Glutamatergic neuron (in vitro differentiated cells): ENCODE measurements around the gene PRSS1. TPM values are rescaled to one million over a fixed set of nuclear protein-coding genes. Genes with fewer than 3 reads are reported as not detected.

Experiments
- DNase-seq: peaks from one replicate; pipeline ENCODE4 v3.0.0; 2022
- H3K27ac Mint-ChIP-seq: one replicate; pipeline ENCODE4 v1.8.0; 2020; ENCODE audit warnings: mild to moderate bottlenecking, mixed read lengths, inconsistent platforms; ENCODE audit not compliant: unreplicated experiment
- H3K27me3 Mint-ChIP-seq: one replicate; pipeline ENCODE4 v1.8.0; 2020; ENCODE audit warnings: mild to moderate bottlenecking, moderate library complexity, mixed read lengths, inconsistent platforms; ENCODE audit not compliant: unreplicated experiment
- H3K36me3 Mint-ChIP-seq: one replicate; pipeline ENCODE4 v1.8.0; 2020; ENCODE audit warnings: mild to moderate bottlenecking, mixed read lengths, inconsistent platforms; ENCODE audit not compliant: unreplicated experiment
- H3K4me1 Mint-ChIP-seq: one replicate; pipeline ENCODE4 v1.8.0; 2020; ENCODE audit warnings: mild to moderate bottlenecking, low read depth, mixed read lengths, inconsistent platforms; ENCODE audit not compliant: unreplicated experiment
- H3K4me3 Mint-ChIP-seq: one replicate; pipeline ENCODE4 v1.8.0; 2020; ENCODE audit warnings: mild to moderate bottlenecking, mixed read lengths, inconsistent platforms; ENCODE audit not compliant: unreplicated experiment
- H3K9me3 Mint-ChIP-seq: one replicate; pipeline ENCODE4 v1.8.0; 2020; ENCODE audit warnings: mild to moderate bottlenecking, moderate library complexity, mixed read lengths, inconsistent platforms; ENCODE audit not compliant: unreplicated experiment
- total RNA-seq: library from RNA; stranded (reverse); fragmentation: NEBNext Ultra II Directional; extraction: Animal tissue kit (Norgen Biotek cat#: 25700); gene quantifications from one replicate; pipeline ENCODE4 v1.2.1, GENCODE V29; 2021; ENCODE audit not compliant: unreplicated experiment
- TF ChIP-seq, protein P1 (sequence below): fragments of 200-600 bp; sonication (generic); IDR thresholded peaks from one replicate; pipeline ENCODE4 v1.5.0; 2021; ENCODE audit not compliant: partially characterized antibody, unreplicated experiment

Gene PRSS1
- total RNA-seq, 1 donor from 2014 or later, result not detected

DNA sequence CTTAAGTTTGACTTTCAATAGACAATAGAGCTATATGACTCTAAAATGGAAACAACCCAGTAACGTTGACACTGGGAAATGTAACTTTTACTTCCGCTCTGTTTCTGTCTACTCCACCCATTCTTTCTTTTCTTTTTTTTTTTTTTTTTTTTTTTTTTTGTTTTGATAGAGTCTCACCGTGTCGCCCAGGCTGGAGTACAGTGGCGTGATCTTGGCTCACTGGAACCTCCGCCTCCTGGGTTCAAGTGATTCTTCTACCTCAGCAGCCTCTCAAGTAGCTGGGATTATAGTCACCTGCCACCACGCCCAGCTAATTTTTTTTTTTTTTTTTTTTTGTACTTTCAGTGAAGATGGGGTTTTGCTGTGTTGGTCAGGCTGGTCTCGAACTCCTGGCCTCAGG is 35.4 kb downstream of the PRSS1 start:
- Mint-ChIP-seq H3K27ac (no peak overlapping the region), H3K36me3 (no peaks in the 10 kb centered on the region), H3K27me3 (no peaks in the 10 kb centered on the region), H3K9me3 (no peaks in the 10 kb centered on the region), H3K4me3 (no peak overlapping the region), H3K4me1 (no peaks in the 10 kb centered on the region)
- no peak for DNase-seq
- TF ChIP-seq, protein P1, sequence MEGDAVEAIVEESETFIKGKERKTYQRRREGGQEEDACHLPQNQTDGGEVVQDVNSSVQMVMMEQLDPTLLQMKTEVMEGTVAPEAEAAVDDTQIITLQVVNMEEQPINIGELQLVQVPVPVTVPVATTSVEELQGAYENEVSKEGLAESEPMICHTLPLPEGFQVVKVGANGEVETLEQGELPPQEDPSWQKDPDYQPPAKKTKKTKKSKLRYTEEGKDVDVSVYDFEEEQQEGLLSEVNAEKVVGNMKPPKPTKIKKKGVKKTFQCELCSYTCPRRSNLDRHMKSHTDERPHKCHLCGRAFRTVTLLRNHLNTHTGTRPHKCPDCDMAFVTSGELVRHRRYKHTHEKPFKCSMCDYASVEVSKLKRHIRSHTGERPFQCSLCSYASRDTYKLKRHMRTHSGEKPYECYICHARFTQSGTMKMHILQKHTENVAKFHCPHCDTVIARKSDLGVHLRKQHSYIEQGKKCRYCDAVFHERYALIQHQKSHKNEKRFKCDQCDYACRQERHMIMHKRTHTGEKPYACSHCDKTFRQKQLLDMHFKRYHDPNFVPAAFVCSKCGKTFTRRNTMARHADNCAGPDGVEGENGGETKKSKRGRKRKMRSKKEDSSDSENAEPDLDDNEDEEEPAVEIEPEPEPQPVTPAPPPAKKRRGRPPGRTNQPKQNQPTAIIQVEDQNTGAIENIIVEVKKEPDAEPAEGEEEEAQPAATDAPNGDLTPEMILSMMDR, result no peak

- H3K36me3 Mint-ChIP-seq, result no peaks in the 10 kb centered on the region
- peaks cover 2% of the 10 kb centered on the region for H3K9me3 Mint-ChIP-seq
- DNase-seq, result no peak
- H3K4me3 Mint-ChIP-seq, result no peak overlapping the region
- no peak overlapping the region for H3K27ac Mint-ChIP-seq
- no peaks in the 10 kb centered on the region for H3K27me3 Mint-ChIP-seq
- H3K4me1 Mint-ChIP-seq, result no peaks in the 10 kb centered on the region
- TF ChIP-seq, protein P1, result no peak
Observed at GRCh38 chr7:142785841-142786250, 36.6 kb downstream of the PRSS1 start.

DNA sequence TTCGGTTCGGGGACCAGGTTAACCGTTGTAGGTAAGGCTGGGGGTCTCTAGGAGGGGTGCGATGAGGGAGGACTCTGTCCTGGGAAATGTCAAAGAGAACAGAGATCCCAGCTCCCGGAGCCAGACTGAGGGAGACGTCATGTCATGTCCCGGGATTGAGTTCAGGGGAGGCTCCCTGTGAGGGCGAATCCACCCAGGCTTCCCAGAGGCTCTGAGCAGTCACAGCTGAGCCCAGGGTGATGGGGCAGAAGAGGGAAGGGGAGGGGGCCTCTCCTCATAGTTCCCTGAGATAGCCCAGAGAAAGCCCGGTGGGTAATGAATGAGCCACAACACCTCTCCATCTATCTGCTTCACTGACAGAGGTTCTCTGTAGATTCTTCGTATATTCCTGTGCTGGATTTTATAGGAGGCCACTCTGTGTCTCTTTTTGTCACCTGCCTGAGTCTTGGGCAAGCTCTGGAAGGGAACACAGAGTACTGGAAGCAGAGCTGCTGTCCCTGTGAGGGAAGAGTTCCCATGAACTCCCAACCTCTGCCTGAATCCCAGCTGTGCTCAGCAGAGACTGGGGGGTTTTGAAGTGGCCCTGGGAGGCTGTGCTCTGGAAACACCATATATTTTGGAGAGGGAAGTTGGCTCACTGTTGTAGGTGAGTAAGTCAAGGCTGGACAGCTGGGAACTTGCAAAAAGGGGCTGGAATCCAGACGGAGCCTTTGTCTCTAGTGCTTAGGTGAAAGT is 37.9 kb downstream of the PRSS1 start:
- DNase-seq, result no peak
- Mint-ChIP-seq H3K27ac (no peak overlapping the region), H3K4me3 (no peak overlapping the region), H3K36me3 (no peaks in the 10 kb centered on the region), H3K27me3 (no peaks in the 10 kb centered on the region), H3K9me3 (peaks cover 2% of the 10 kb centered on the region), H3K4me1 (no peaks in the 10 kb centered on the region)
- TF ChIP-seq, protein P1, result no peak

GRCh38 chr7:142787783-142788182 is 38.5 kb downstream of the PRSS1 start:
- TF ChIP-seq, protein P1, result no peak
- no peak for DNase-seq
- H3K9me3 Mint-ChIP-seq, result peaks cover 2% of the 10 kb centered on the region

More at GRCh38 chr7:142787783-142788182, 38.5 kb downstream of the PRSS1 start:
- Mint-ChIP-seq H3K27ac (no peak overlapping the region), H3K4me1 (no peaks in the 10 kb centered on the region), H3K27me3 (no peaks in the 10 kb centered on the region), H3K36me3 (no peaks in the 10 kb centered on the region), H3K4me3 (no peak overlapping the region)
